GM21825 (cell line): ENCODE results near the gene CDK5R2.

Experiments
- ATAC-seq: cut with Tn5 transposase; IDR thresholded peaks from one replicate; pipeline ENCODE4 v1.9.1; 2021; ENCODE audit warnings: mild to moderate bottlenecking, moderate library complexity; ENCODE audit not compliant: unreplicated experiment

The CDK5R2 gene

GRCh38 chr2:219001577-219002394 lies 42.3 kb downstream of the CDK5R2 start:
- ATAC-seq, result no peak

- no peak for ATAC-seq
Measured at GRCh38 chr2:219002395-219003266, 43.2 kb downstream of the CDK5R2 start.

- ATAC-seq, result no peak
Measured at GRCh38 chr2:219003267-219003634, 43.8 kb downstream of the CDK5R2 start.

GRCh38 chr2:219003979-219004378 lies 44.5 kb downstream of the CDK5R2 start:
- no peak for ATAC-seq

- ATAC-seq, result no peak
Measured at GRCh38 chr2:219009294-219009693, 49.8 kb downstream of the CDK5R2 start.

GRCh38 chr2:219010162-219010756 lies 50.8 kb downstream of the CDK5R2 start:
- no peak for ATAC-seq

- ATAC-seq, result no peak
Measured at GRCh38 chr2:219010873-219011272, 51.4 kb downstream of the CDK5R2 start.
